HCT116 (cell line): ENCODE results near the gene MINDY3. TPM values are rescaled to one million over a fixed set of nuclear protein-coding genes. Genes with fewer than 3 reads are reported as not detected.

Experiments used
- ATAC-seq: fragments of 200-7000 bp; cut with Tn5 transposase; 2 replicates; pipeline ENCODE4 v1.9.1; 2020; ENCODE audit warnings: mild to moderate bottlenecking, moderate library complexity
- BruUV-seq: library from RNA; stranded (reverse); fragments of 400-500 nt; replicated peaks from 2 replicates; lab custom pipeline; 2021; lab: Mats Ljungman, UMichigan
- CTCF ChIA-PET: fragments of 300-600 bp; sonication (Branson Sonifier 250); formaldehyde crosslinking; loops from one replicate; lab custom pipeline; 2021; ENCODE audit warnings: antibody characterized with exemption; lab: Charles Lee
- POLR2A ChIA-PET: fragments of 300-600, 350-600 bp; sonication (Branson Sonifier 250); formaldehyde crosslinking; loops from one replicate; lab custom pipeline; 2021; ENCODE audit warnings: antibody characterized with exemption; lab: Charles Lee
- RAD21 ChIA-PET, 2 experiments: fragments of 300-600 bp; sonication (Branson Sonifier 250); formaldehyde crosslinking; loops; one replicate each; lab custom pipeline; 2023; ENCODE audit warnings: low total read pairs in 2 of 2; ENCODE audit not compliant: uncharacterized antibody in 2 of 2, unreplicated experiment in 2 of 2, low non-redundant PET in 1 of 2; lab: Charles Lee
- DNase-seq: peaks from one replicate; pipeline ENCODE4 v3.0.0-alpha.2; 2010; ENCODE audit warnings: low read depth, low spot score
- H2AFZ ChIP-seq: fragments of 200-600 bp; shearing (Covaris generic), sonication (generic); 2 replicates; pipeline ENCODE4 v1.6.1; 2017; ENCODE audit warnings: low read depth, mixed run types, mixed read lengths, antibody characterized with exemption, low read length; ENCODE audit not compliant: poor library complexity, severe bottlenecking
- H3K27ac ChIP-seq: 2 replicates; pipeline ENCODE4 v1.5.1; 2012; ENCODE audit warnings: low read depth, low read length
- H3K27me3 ChIP-seq: fragments of 200-600 bp; sonication (generic); 2 replicates; pipeline ENCODE4 v1.6.1; 2016; ENCODE audit warnings: mixed run types, low read length, mixed read lengths; ENCODE audit not compliant: insufficient read depth
- H3K36me3 ChIP-seq, 2 experiments: fragments of 200-500 bp in 1 of 2; fragments of 200-600 bp in 1 of 2; sonication (Bioruptor generic) in 1 of 2; sonication (generic) in 1 of 2; 2 replicates each; pipeline versions ENCODE4 v1.5.1 to v1.6.1; 2014 to 2016; ENCODE audit warnings: low read length in 2 of 2, inconsistent platforms in 1 of 2, mixed read lengths in 1 of 2, mixed run types in 1 of 2; ENCODE audit not compliant: insufficient read depth in 2 of 2, control insufficient read depth in 1 of 2
- H3K4me1 ChIP-seq, 2 experiments: fragments of 200-600 bp in 1 of 2; sonication (generic) in 1 of 2; 2 replicates each; pipeline versions ENCODE4 v1.5.1 to v1.6.1; 2012 to 2017; ENCODE audit warnings: low read length in 2 of 2, inconsistent platforms in 1 of 2, mild to moderate bottlenecking in 1 of 2, mixed read lengths in 1 of 2, mixed run types in 1 of 2, moderate library complexity in 1 of 2; ENCODE audit not compliant: insufficient read depth in 2 of 2, control insufficient read depth in 1 of 2
- H3K4me2 ChIP-seq: fragments of 200-600 bp; sonication (generic); 2 replicates; pipeline ENCODE4 v1.6.1; 2017; ENCODE audit warnings: mixed run types, low read length, mixed read lengths
- H3K4me3 ChIP-seq, 2 experiments: fragments of 200-600 bp in 1 of 2; sonication (generic) in 1 of 2; replicated peaks in 1 of 2; 2 replicates each; pipeline ENCODE4 v1.5.1; 2011 to 2016; ENCODE audit warnings: low read length in 2 of 2, control low read depth in 1 of 2, low read depth in 1 of 2, mild to moderate bottlenecking in 1 of 2, mixed read lengths in 1 of 2, mixed run types in 1 of 2
- H3K79me2 ChIP-seq: fragments of 200-600 bp; sonication (generic); 2 replicates; pipeline ENCODE4 v1.6.1; 2017; ENCODE audit warnings: mild to moderate bottlenecking, mixed run types, low read length, moderate library complexity, mixed read lengths; ENCODE audit not compliant: insufficient read depth
- H3K9ac ChIP-seq: fragments of 200-600 bp; sonication (generic); 2 replicates; pipeline ENCODE4 v1.6.1; 2016; ENCODE audit warnings: low read length, mixed read lengths
- H3K9me2 ChIP-seq: fragments of 200-600 bp; sonication (generic), shearing (Covaris generic); 2 replicates; pipeline ENCODE4 v1.6.1; 2017; ENCODE audit warnings: mixed run types, mild to moderate bottlenecking, moderate library complexity; ENCODE audit not compliant: insufficient read depth
- H3K9me3 ChIP-seq, 2 experiments: fragments of 200-500 bp in 1 of 2; fragments of 200-600 bp in 1 of 2; sonication (Bioruptor generic) in 1 of 2; sonication (generic) in 1 of 2; 2 replicates each; pipeline ENCODE4 v1.6.1; 2014 to 2017; ENCODE audit warnings: low read length in 2 of 2, mixed read lengths in 2 of 2, inconsistent platforms in 1 of 2, low read depth in 1 of 2, mild to moderate bottlenecking in 1 of 2, mixed run types in 1 of 2, moderate library complexity in 1 of 2; ENCODE audit not compliant: control insufficient read depth in 1 of 2, insufficient read depth in 1 of 2
- H4K20me1 ChIP-seq: fragments of 200-600 bp; sonication (generic), shearing (Covaris generic); 2 replicates; pipeline ENCODE4 v1.6.1; 2017; ENCODE audit warnings: mixed run types, mild to moderate bottlenecking, moderate library complexity; ENCODE audit not compliant: insufficient read depth
- EGR1 ChIP-seq: IDR thresholded peaks from 2 replicates; pipeline ENCODE4 v1.6.1; 2012; ENCODE audit warnings: low read depth
- EZH2phosphoT487 ChIP-seq: fragments of 200-600 bp; IDR thresholded peaks from 2 replicates; pipeline ENCODE4 v1.6.1; 2018; ENCODE audit warnings: antibody characterized with exemption, borderline replicate concordance
- JUND ChIP-seq: IDR thresholded peaks from 2 replicates; pipeline ENCODE4 v1.6.1; 2012
- RAD21 ChIP-seq: IDR thresholded peaks from 2 replicates; pipeline ENCODE4 v1.6.1; 2012; ENCODE audit warnings: low read depth, mild to moderate bottlenecking
- REST ChIP-seq: IDR thresholded peaks from 2 replicates; pipeline ENCODE4 v1.6.1; 2012; ENCODE audit warnings: low read depth
- SRF ChIP-seq: IDR thresholded peaks from 2 replicates; pipeline ENCODE4 v1.6.1; 2012; ENCODE audit warnings: low read depth
- intact Hi-C: fragments of 100-400 bp; cut with micrococcal nuclease; formaldehyde crosslinking; loops from 2 replicates; pipeline ENCODE4 v1.10.0; 2022
- total RNA-seq: library from RNA; stranded (reverse); gene quantifications from one replicate; pipeline ENCODE4 v1.2.1, GENCODE V29; 2021; ENCODE audit not compliant: unreplicated experiment
- TF ChIP-seq, protein P1 (sequence below): IDR thresholded peaks from 2 replicates; pipeline ENCODE4 v1.6.1; 2012
- TF ChIP-seq, protein P2 (sequence below): IDR thresholded peaks from 2 replicates; pipeline ENCODE4 v1.6.1; 2011; ENCODE audit warnings: mild to moderate bottlenecking, low read length, moderate library complexity; ENCODE audit not compliant: insufficient replicate concordance; ENCODE audit errors: extremely low read depth

MINDY3 gene
- total RNA-seq, 1 experiment from 2014 or later, result 15.5 TPM

DNA sequence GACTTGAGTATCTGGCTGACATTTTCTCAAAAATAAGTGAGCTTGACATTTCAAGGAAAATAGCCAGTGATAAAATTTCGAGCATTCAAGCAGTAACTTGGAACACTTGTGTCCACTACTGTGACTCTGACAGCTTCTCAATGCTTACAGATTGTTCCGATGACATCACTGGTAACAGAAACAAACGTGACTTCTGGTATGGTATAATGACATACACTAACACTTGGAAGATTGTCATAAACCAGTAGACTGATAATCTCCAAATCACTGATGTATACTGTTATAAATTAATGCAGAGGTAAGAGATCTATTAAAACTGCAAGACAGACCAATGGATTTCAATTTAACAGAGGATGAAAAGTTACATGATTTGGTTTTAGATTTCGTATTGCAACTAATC, 6.5 kb downstream of the MINDY3 start:
- Histone ChIP-seq H3K4me1 (peaks cover 4 to 9% of the 10 kb centered on the region in 2 experiments; a peak in 3 of 4 replicates), H3K27me3 (no peaks in the 10 kb centered on the region), H3K4me3 (no peak overlapping the region), H3K9me3 (no peaks in the 10 kb centered on the region), H3K4me2 (no peak overlapping the region)
- intact Hi-C loops, result no loop called here
- POLR2A ChIA-PET, result no interaction called here
- TF ChIP-seq JUND (no peak), REST (no peak), SRF (no peak), RAD21 (no peak), EGR1 (no peak), EZH2phosphoT487 (no peak)
- TF ChIP-seq, protein P1, sequence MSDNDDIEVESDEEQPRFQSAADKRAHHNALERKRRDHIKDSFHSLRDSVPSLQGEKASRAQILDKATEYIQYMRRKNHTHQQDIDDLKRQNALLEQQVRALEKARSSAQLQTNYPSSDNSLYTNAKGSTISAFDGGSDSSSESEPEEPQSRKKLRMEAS, result no peak
- TF ChIP-seq, protein P2, sequence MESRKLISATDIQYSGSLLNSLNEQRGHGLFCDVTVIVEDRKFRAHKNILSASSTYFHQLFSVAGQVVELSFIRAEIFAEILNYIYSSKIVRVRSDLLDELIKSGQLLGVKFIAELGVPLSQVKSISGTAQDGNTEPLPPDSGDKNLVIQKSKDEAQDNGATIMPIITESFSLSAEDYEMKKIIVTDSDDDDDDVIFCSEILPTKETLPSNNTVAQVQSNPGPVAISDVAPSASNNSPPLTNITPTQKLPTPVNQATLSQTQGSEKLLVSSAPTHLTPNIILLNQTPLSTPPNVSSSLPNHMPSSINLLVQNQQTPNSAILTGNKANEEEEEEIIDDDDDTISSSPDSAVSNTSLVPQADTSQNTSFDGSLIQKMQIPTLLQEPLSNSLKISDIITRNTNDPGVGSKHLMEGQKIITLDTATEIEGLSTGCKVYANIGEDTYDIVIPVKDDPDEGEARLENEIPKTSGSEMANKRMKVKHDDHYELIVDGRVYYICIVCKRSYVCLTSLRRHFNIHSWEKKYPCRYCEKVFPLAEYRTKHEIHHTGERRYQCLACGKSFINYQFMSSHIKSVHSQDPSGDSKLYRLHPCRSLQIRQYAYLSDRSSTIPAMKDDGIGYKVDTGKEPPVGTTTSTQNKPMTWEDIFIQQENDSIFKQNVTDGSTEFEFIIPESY, result no peak
- TF ChIP-seq, all 23 proteins: peak for 0
- H3K36me3 ChIP-seq, result no peaks in the 10 kb centered on the region
- no peak for DNase-seq
- no peak overlapping the region for H2AFZ ChIP-seq
- ChIA-PET RAD21 (no interaction called here), CTCF (no interaction called here)
- H3K9ac ChIP-seq, result no peak overlapping the region
- no peaks in the 10 kb centered on the region for H4K20me1 ChIP-seq
- no peak overlapping the region for H3K27ac ChIP-seq
- no peak for ATAC-seq
- BruUV-seq, result no TSS peak
- H3K9me2 ChIP-seq, result no peaks in the 10 kb centered on the region
- peaks cover 64% of the 10 kb centered on the region for H3K79me2 ChIP-seq
